ENCODE data around the gene KIZ.

The KIZ gene, protein sequence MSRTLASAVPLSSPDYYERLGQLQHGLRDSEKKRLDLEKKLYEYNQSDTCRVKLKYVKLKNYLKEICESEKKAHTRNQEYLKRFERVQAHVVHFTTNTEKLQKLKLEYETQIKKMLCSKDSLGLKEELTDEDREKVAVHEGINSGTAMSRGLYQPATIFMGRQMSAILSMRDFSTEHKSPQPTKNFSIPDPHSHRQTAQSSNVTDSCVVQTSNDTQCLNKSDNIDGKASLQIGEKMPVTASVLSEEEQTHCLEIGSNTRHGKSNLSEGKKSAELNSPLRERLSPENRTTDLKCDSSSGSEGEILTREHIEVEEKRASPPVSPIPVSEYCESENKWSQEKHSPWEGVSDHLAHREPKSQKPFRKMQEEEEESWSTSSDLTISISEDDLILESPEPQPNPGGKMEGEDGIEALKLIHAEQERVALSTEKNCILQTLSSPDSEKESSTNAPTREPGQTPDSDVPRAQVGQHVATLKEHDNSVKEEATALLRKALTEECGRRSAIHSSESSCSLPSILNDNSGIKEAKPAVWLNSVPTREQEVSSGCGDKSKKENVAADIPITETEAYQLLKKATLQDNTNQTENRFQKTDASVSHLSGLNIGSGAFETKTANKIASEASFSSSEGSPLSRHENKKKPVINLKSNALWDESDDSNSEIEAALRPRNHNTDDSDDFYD

DNA sequence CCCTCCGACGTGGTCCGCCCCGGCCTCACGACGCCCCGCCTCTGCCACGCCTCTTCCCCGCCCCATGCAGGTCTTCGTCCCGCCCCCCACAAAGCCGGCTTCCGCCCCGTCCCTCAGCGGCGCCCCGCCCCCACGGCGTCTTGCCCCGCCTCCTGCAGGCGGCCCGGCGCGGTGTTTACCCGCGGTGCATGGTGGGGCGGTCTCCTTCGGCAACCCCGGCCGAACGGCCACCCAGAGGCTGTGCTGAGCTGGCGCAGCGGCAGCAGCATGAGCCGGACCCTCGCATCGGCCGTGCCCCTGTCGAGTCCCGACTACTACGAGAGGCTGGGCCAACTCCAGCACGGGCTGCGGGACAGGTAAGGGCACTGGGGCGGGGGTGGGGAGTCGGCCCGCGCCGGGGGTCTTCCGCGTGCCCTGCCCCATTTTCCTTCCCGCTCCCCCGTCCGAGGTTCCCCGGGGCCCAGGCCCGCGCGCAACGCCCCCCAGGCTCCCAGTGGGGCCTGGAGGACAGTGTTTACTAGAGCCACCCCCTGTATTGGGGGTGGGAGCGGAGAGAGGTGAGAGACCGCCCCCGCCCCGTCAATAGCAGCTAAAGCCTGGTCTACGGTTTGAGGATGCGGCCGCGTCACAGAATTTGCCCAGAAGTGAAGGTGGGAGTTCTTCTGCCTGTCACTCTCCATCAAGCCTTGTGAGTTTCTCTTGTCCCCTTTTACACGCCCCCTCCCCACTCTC, at the start of gene KIZ:
KIZ (plus strand) TSS at position 234 of the 732 bp plus-strand sequence; CDS start at position 268, 34 bp downstream.
- in situ Hi-C loops (cut with HindIII; ENCODE audit: low sequenced_read_pairs) = no loop called here

DNA sequence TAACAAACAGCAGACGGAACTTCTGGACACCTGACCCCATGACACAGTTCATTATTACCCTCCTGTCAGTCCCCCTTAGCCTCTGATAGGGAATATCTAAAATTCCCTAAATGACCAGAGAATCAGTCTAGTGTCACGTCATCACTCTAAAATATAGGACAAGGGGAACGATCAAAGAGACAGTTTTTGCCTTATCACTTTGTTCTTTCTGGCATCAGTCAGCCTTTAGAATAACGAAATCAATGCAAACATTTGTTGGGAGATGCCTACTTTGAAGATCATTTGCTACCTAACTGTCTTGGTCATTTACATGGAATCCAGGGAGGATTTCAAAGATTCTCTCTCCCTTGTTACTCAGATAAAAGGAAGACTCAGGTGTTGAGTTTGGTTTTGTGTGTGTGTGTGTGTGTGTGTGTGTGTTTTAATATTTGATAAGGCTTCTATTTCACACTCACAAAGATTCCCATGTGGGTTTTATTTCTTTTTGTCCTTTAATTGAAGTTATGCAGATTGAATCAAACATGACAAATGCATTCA, 48.0 kb upstream of the KIZ start:
- in situ Hi-C loops (cut with HindIII; ENCODE audit: low sequenced_read_pairs) = no loop called here

DNA sequence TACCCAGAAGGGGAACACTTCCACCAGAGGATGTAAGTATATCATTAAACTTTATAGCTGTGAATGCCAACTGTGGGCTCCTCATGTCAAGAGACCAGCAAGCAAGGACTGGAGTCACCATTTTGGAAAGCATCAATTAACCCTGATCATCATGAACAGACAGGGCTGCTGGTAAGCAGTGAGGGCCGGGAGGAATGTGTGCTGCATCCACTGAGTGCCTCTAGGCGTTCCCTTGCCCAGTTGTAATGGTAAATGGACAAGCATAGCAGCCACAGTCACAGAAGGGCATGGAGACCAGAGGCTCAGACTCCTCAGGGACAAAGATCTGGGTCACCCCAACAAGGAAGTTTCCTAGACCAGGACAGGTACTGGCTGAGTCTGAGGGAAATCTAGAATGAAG, 43.3 kb upstream of the KIZ start:
- in situ Hi-C loops (cut with HindIII; ENCODE audit: low sequenced_read_pairs) = no loop called here

GRCh38 chr20:21083825-21084325, 42.0 kb upstream of the KIZ start:
- in situ Hi-C loops (cut with HindIII; ENCODE audit: low sequenced_read_pairs) = no loop called here

- in situ Hi-C loops (cut with HindIII; ENCODE audit: low sequenced_read_pairs) = no loop called here
Observed at GRCh38 chr20:21087862-21088540, 37.9 kb upstream of the KIZ start.

DNA sequence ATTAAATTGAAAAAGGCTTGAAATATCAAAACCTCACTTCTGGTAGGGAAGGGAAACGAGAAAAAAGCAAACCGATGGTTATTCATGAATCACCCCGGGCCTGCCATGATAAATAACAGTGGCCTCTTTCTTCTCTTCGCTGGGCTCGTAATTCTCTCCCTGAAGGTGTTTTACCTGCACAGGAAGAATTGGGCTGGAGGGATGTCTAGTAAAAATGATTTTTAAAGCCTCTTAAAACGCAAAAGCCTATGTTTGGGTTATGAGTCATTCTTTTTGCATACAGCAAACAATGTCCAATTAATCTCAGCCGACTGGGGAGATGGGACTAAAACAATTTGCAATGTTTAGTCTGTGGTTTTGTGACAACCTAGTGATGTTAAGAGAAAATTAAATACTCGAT, 36.5 kb upstream of the KIZ start:
- in situ Hi-C loops (cut with HindIII; ENCODE audit: low sequenced_read_pairs) = no loop called here

DNA sequence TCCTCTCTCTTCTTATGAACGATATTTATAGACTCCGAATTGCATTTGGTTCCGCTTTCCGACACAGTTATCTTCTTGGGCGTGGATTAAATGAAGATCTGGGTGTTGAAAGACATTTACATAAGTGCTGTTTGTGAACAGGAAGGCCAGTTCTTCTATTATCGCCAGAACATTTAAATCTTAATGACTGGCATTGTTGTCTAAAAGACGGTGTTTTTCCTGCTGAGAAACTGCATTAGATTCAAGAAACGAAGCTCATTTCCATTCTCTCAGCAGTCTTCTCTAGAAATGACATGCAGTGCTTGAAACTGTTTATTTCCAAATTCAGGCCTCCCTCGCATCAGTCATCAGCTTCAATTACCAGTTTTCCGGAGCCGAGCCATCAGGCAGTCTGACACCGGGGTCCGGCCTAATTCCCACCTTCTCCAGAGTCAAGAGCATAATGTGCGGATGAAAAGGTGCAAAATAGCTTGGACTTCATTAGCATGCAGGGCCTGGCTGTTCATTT, 35.7 kb upstream of the KIZ start:
- in situ Hi-C loops (cut with HindIII; ENCODE audit: low sequenced_read_pairs) = no loop called here

DNA sequence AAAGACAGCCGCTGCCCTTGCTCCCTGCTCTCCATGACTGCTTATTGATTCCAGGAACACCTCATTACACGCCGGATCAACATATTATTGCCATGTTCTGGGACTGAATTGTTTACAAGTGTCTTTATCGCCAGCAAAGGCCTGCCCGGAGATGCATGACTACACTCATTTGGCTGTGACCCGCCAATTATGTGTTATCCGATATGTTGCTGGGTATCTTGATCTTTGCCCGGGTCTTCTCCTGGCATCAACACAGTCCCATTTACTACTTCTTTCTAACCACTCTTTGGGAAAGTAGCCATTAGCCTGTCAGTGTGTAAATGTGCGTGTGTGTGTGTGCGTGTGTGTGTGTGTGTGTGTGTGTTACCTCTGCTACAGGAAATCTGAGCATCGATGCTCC, 35.2 kb upstream of the KIZ start:
- in situ Hi-C loops (cut with HindIII; ENCODE audit: low sequenced_read_pairs) = no loop called here

GRCh38 chr20:21092806-21093205, 33.1 kb upstream of the KIZ start:
- in situ Hi-C loops (cut with HindIII; ENCODE audit: low sequenced_read_pairs) = no loop called here

DNA sequence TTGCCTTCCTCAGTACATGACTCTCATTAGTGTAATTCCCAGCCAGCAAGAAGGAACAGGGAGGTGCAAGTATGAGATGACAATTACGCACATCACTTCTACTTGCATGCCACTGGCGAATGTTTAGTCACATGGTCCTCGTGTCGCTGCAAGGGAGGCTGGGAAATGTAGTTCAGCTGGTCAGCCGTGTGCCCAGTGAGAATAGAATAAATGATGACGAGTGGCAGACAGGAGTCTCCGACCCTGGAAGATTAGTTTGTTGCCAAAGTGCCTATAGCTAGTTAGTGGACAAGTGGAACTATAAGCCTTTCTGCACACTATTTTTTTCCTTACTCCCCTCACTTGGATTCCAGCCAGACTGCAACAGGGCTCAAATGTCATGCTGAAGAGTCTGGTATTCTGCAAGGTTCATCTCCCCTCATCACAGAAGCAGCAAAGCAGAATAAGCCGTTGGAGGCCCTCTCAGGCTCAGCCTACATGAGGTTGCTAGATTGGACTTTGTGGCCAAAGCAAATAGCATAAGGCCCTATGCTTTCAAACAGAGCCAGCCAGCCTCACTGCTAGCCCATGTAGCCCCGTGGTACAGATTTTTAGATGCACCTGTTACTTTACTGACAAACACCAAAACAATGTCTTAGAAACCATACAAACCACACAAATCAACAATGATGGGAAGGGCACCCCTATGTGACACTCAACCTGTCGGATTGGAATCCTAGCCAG, 29.4 kb upstream of the KIZ start:
- in situ Hi-C loops (cut with HindIII; ENCODE audit: low sequenced_read_pairs) = no loop called here

DNA sequence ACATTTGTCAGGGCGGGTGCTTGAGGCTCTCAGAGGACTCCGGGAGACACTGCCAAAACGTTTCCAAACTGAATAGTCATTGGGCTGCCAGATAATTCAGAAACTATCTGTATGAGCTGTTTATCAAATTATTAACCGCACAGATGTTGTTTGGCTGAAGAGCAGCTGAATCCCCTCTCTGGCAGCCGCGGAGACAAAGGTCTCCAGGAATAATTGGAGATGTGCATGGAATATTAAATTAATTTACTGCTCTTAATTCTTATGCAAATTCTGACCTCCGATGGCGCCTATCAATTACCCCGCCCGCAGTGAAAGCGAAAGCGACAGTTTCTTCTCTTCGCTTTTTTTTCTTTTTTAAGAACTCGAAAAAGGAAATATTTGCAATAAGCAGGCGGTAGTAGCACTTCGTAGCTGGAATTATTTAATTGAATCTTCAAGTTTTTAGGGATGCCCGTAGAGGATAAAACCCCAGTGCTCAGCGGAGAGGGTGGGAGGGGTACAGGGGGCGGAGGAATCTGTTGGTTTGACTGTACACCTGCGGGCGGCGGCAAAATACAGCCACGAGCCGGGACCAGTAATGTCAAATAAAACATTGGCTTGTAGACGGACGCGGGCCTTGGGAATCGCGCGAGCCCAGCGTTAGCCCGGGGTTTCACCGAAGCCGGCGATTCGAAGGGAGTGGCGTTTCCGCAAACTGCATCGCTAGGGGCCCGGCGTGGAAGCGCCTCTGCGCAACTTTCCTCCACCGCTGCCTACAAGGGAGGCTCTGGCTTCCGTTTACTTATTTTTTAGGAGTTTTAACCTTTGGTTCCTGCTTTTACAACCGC, 25.9 kb upstream of the KIZ start:
- in situ Hi-C loops (cut with HindIII; ENCODE audit: low sequenced_read_pairs) = no loop called here

DNA sequence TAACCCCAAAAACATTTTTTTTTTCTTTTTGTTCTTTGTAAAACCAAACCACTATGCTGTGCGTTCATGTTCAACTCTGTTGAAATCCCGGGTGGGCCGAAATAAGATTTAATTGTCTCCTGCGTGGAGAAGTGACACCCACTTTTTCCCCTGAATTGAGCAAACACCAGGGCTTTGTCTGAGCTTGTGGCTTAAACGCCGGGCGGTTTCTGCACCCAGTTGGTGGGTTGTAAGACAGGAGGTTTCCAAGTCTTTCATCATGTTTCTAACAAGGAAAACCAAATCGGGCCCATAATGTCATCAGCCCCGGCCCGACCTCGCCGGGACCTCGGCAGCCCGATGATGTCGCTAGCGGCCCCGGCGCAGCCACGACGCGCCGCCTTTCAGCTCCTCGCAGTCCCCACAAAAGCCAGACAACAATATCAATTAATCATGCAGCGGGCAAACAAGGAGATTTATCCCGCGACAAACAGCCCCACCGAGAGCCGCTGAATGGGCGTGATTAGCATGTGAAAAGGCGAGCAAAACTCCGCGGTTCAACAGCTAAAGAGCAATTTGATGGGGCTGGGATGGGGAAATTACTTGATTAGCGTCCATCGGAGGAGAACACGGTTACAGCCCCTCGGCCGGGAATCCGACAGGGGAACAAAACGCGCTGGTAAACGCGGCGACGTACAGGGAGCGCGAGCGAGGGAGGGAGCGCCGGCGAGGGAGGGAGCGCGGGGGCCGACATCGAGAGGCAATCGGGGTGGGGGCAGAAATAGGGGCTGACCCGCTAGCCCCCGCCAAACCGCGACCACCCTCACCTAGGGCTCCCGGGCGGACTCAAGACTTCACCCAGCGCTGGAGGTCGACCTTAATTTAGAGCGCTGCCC, 25.1 kb upstream of the KIZ start:
- in situ Hi-C loops (cut with HindIII; ENCODE audit: low sequenced_read_pairs) = no loop called here

DNA sequence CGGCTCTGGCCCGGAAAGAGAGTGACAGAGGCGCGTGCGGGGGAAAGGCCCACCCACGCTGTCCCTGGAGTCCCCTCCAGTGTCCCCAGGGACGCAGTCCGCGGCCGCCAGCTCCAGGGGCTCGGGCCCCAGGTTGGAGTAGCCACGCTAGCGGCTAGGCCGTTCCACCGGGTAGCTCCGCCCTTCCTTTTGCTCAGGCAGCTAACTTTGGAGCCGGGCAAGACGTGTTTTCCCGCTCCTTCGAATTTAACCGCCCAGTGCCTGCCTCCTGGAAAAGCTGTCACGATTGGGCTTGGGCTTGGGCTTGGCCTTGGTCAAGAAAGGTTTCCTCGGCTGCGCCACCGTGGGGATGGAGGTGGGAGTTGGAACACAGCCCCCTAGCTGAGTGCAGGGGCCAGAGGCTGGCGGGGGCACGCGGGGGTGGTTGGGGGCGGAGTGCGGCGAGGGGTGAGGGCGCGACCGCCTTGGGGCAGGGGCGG, 24.4 kb upstream of the KIZ start:
- in situ Hi-C loops (cut with HindIII; ENCODE audit: low sequenced_read_pairs) = no loop called here

DNA sequence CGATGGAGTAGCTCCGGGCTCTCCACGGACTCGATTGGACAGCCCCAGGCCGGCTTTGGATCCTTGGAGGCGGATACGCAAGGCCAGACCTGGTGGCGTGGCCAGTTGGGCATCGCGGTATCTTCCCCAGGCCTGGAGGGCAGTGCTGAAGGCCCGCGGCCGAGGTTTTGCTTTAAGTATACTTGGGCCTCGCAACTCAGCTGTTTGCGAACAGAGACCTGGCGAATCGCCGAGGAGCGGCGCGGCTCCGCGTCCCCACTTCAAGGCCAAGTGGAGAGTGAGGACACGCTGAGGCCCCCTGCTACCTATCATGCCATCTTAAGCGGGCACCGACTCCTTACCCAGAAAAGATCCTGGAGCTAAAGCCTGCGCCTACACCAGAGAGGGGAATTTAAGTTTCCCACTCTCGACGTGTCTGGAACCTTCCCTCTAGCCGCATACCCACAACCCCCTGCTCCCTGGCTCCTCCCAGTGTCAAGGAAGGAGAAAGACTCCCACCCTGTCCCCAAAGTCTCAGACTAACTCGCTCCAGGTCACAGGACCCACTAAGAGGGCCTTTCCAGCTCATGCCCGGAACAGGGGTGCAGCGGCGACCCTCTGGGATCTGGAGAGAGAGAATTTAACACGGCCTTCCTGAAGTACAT, 23.8 kb upstream of the KIZ start:
- in situ Hi-C loops (cut with HindIII; ENCODE audit: low sequenced_read_pairs) = no loop called here

GRCh38 chr20:21102603-21103311, 23.1 kb upstream of the KIZ start:
- in situ Hi-C loops (cut with HindIII; ENCODE audit: low sequenced_read_pairs) = no loop called here

DNA sequence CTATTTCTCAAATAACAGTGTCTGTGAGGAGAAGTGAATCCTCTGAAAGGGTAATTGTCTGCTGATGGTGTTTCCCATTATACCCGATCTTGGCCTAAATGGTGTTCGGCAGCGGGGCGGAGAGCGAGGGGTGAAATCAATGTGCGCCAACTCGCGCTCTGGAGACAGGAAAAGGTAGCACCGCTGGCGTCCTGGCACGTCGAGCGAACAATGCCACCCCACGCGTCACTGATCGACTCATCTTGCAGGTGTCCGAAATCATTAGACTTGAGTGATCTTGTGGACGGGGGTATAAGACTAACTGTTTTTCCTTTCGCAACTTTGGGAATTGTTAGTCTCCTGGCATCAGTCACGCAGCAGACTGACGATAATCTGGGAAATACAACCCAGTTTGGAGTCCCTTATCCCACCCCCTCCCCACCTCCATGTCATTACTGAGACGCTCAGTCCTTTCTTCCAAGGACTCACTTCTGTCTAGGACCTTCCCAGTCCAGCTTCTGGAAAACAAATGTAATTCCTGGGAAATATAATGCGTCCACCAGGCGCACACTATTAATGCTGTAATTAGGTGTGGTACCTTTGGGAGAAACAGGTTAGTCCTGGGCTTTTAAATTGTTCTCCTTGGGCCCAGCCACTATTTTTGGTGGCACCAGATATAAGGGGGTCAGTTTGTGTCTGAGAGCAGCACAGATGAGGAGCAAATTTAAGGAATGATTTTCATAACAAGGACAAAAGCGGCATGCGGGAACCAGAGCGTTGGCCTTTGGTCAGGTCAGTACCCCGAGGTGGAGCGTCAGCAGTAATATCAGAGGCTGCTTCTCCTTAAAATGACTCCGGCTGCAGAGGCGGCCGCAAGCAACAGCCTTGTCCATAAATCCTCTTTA, 22.1 kb upstream of the KIZ start:
- in situ Hi-C loops (cut with HindIII; ENCODE audit: low sequenced_read_pairs) = no loop called here

Measured in DLD1 (cell line).